NCI-H82 treated with DMSO at 0.1 percent for 48 hours (cell line): ENCODE results near the gene NSMCE3.

ENCODE experiments used
- DNase-seq: peaks from one replicate; lab custom pipeline; 2025; ENCODE audit not compliant: unreplicated experiment; lab: John Stamatoyannopoulos, UW

NSMCE3 gene

DNA sequence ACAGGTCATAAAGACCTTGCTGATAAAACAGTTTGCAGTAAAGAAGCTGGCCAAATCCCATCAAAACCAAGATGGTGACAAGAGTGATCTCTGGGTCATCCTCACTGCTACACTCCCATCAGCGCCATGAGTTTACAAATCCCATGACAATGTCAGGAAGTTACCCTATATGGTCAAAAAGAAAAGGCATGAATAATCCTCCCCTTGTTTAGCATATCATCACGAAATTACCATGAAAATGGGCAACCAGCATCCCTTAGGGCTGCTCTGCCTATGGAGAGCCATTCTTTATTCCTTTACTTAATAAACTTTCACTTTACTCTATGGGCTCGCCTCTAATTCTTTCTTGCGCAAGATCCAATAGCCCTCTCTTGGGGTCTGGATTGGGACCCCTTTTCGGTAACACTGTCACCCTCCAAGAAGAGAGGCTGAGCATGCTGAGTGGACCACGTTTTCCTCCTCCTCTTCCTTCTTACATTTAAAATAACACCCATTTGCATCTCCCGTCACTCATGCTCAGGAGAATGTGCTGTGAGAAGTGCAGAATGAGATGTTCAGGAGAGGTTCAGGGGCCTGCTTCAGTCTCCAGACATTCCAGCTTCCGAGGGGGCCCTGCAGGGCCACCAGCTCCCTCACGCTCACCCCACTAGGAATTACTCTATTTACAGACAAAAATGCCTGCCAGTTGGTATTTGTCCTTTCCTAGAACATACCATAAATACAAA lies 47.3 kb downstream of the NSMCE3 start:
- no peak for DNase-seq

DNA sequence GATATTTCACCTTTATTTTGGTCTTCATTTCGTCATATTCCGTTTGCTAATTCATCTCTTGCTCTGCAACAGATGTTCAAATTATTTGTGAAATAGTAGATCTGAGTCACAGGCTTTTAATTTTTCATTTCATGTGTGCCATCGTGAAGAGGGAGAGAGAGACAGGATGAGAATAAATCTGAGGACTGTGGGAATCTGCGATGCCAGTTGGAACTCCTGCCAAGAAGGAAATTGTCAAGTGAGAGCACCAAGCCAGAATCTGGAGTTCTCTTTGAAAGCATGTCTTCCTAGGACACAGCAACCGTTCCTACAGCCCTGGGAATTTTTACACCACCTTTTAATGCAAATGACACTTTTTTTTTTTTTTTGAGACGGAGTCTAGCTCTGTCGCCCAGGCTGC lies 48.8 kb downstream of the NSMCE3 start:
- no peak for DNase-seq

DNA sequence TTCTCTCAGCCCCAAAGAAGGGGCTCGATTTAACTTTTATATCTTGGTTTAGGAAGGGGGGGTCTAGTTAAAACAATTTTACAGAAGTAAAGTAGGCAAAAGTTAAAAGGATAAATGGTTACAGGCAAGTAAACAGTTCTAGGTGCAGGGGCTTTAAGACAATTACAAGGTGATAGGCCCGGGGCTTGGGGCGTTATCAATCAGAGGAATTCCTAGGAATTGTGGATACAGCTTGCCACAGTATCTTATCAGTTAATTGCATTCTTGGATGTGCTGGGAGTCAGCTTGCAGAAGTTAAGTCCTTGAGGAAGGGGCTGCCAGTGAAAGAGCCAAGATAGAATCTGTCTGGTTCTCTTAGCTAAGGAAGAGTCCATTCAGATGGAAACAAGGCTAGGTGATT lies 52.7 kb downstream of the NSMCE3 start:
- DNase-seq, result no peak
